ENCODE results near the gene UBR2.

Gene UBR2

DNA sequence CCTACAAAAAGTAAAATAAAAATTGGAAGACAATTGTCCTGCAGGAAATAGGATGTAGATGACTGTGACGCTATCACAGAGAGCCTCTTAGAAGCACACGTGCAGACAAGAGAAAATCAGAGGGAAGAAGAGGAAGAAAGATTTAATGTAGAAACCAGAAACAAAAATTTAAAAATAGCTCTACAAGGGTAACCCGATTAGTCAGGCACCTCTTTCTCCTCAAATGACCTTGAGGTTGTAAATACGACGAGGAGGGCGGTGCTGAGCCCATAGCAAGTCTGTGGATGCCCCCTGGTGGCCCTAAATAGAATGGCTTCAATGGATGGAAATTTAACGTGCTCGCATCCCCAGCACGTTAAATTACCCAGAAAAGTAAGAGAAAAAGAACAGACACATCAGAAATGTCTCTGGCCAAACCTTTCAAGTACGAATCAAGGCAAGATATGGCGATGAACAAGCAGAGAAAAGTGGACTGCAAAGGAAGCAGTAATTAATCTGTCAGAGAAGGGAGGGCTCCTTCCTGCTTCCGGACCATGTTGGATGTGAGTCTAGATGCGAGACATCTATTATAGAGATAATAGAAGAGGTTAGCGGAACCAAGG lies 162.8 kb downstream of the UBR2 start:
- H2BK5ac ChIP-seq (ENCODE audit: low read depth, low read length, poor library complexity, severe bottlenecking): no peak overlapping the region
- WGBS: 30% methylated on average over 13 of the region's 14 CpGs
- H4K91ac ChIP-seq (ENCODE audit: low read length): no peak overlapping the region
- H3K18ac ChIP-seq (ENCODE audit: low read depth in 1 of 2, low read length in 2 of 2): no peak overlapping the region
- peak overlapping the region in 1 of 2 experiments; percentile 66 for H3K4me3 ChIP-seq (ENCODE audit: insufficient read depth in 1 of 2, low read depth in 1 of 2, low read length in 2 of 2)
- H3K9ac ChIP-seq (ENCODE audit: low read length): peak overlapping the region; percentile 90
- no peaks in the 10 kb centered on the region for H3K4me1 ChIP-seq (ENCODE audit: control insufficient read depth, insufficient read depth, low read depth, low read length)
- no peaks in the 10 kb centered on the region for H3K9me3 ChIP-seq (ENCODE audit: control insufficient read depth, low read length)
- no peak overlapping the region for H2AFZ ChIP-seq (ENCODE audit: low read depth, low read length)
- no peak overlapping the region for H2BK15ac ChIP-seq (ENCODE audit: low read depth, poor library complexity, severe bottlenecking)
- peak; percentile 90 for DNase-seq
- H2BK120ac ChIP-seq (ENCODE audit: low read depth, low read length): no peak overlapping the region
- no peak overlapping the region for H3K4me2 ChIP-seq (ENCODE audit: low read length, poor library complexity, severe bottlenecking)
- no peak overlapping the region for H4K8ac ChIP-seq (ENCODE audit: low read length)
- H2BK12ac ChIP-seq (ENCODE audit: low read length in 2 of 2): no peak overlapping the region
- H3K36me3 ChIP-seq (ENCODE audit: control insufficient read depth in 1 of 2, insufficient read depth in 2 of 2, low read depth in 1 of 2, low read length in 2 of 2): no peaks in the 10 kb centered on the region
- H3K79me1 ChIP-seq (replicated peaks; ENCODE audit: low read length, poor library complexity, severe bottlenecking): no peaks in the 10 kb centered on the region
- H3K27ac ChIP-seq (ENCODE audit: low read length, poor library complexity, severe bottlenecking): no peak overlapping the region
- no peak overlapping the region for H2AK5ac ChIP-seq (ENCODE audit: low read length, severe bottlenecking)
- no peak overlapping the region for H3K23ac ChIP-seq (ENCODE audit: low read length in 2 of 2)
- no peak overlapping the region for H3K4ac ChIP-seq (ENCODE audit: low read depth in 1 of 2, low read length in 2 of 2)
- no peaks in the 10 kb centered on the region for H3K27me3 ChIP-seq (ENCODE audit: control insufficient read depth in 1 of 2, insufficient read depth in 1 of 2, low read length in 2 of 2)
- no peak overlapping the region for H3K14ac ChIP-seq (ENCODE audit: low read length in 2 of 2)

DNA sequence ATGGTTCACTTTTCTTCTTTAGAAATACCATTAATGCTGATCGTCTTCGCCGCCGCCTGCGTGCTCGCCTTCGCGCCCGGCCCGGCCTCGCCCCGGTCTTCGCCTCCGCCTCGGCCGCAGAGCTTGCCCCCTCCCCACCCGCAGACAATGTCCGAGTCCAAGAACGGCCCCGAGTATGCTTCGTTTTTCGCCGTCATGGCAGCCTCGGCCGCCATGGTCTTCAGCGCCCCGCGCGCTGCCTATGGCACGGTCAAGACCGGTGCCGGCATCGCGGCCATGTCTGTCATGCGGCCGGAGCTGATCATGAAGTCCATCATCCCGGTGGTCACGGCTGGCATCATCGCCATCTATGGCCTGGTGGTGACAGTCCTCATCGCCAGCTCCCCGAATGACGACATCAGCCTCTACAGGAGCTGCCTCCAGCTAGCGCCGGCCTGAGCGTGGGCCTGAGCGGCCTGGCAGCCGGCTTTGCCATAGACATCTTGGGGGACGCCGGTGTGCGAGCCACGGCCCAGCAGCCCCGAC lies 163.3 kb downstream of the UBR2 start:
- Histone ChIP-seq H2BK12ac (ENCODE audit: low read length in 2 of 2) (peak overlapping the region in 1 of 2 experiments; percentile 22), H4K91ac (ENCODE audit: low read length) (no peak overlapping the region), H3K18ac (ENCODE audit: low read depth in 1 of 2, low read length in 2 of 2) (no peak overlapping the region), H3K4me3 (ENCODE audit: insufficient read depth in 1 of 2, low read depth in 1 of 2, low read length in 2 of 2) (peak overlapping the region in 1 of 2 experiments; percentile 66), H3K27ac (ENCODE audit: low read length, poor library complexity, severe bottlenecking) (no peak overlapping the region), H2BK120ac (ENCODE audit: low read depth, low read length) (no peak overlapping the region), H3K23ac (ENCODE audit: low read length in 2 of 2) (no peak overlapping the region), H2BK15ac (ENCODE audit: low read depth, poor library complexity, severe bottlenecking) (no peak overlapping the region), H3K79me1 (replicated peaks; ENCODE audit: low read length, poor library complexity, severe bottlenecking) (no peaks in the 10 kb centered on the region), H3K4me2 (ENCODE audit: low read length, poor library complexity, severe bottlenecking) (no peak overlapping the region), H2BK5ac (ENCODE audit: low read depth, low read length, poor library complexity, severe bottlenecking) (no peak overlapping the region), H3K27me3 (ENCODE audit: control insufficient read depth in 1 of 2, insufficient read depth in 1 of 2, low read length in 2 of 2) (no peaks in the 10 kb centered on the region), H3K9me3 (ENCODE audit: control insufficient read depth, low read length) (no peaks in the 10 kb centered on the region), H3K4ac (ENCODE audit: low read depth in 1 of 2, low read length in 2 of 2) (no peak overlapping the region), H3K36me3 (ENCODE audit: control insufficient read depth in 1 of 2, insufficient read depth in 2 of 2, low read depth in 1 of 2, low read length in 2 of 2) (no peaks in the 10 kb centered on the region), H3K14ac (ENCODE audit: low read length in 2 of 2) (no peak overlapping the region), H3K9ac (ENCODE audit: low read length) (peak overlapping the region; percentile 90), H2AFZ (ENCODE audit: low read depth, low read length) (no peak overlapping the region), H3K4me1 (ENCODE audit: control insufficient read depth, insufficient read depth, low read depth, low read length) (no peaks in the 10 kb centered on the region), H2AK5ac (ENCODE audit: low read length, severe bottlenecking) (no peak overlapping the region), H4K8ac (ENCODE audit: low read length) (no peak overlapping the region)
- DNase-seq: no peak
- WGBS: 96% methylated on average over 52 of the region's 52 CpGs

DNA sequence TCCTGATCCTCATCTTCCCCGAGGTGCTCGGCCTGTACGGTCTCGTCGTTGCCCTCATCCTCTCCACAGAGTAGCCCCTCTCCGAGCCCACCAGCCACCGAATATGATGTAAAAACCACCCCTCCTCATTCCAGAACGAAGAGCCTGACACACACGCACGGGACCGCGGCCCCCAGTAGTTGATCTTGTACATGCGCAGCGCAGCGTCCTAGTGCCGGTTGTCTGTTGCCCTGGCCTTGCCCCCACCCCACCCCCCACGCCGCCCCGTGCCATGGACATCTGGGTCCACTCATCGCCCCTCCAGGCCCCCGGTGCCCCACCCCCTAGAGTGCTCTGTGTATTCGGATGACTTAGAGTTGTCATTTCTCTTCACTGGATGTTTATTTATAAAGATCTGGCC lies 163.8 kb downstream of the UBR2 start:
- H4K8ac ChIP-seq (ENCODE audit: low read length): no peak overlapping the region
- no peak overlapping the region for H3K18ac ChIP-seq (ENCODE audit: low read depth in 1 of 2, low read length in 2 of 2)
- no peaks in the 10 kb centered on the region for H3K4me1 ChIP-seq (ENCODE audit: control insufficient read depth, insufficient read depth, low read depth, low read length)
- no peak overlapping the region for H3K23ac ChIP-seq (ENCODE audit: low read length in 2 of 2)
- no peak overlapping the region for H3K4me2 ChIP-seq (ENCODE audit: low read length, poor library complexity, severe bottlenecking)
- no peaks in the 10 kb centered on the region for H3K36me3 ChIP-seq (ENCODE audit: control insufficient read depth in 1 of 2, insufficient read depth in 2 of 2, low read depth in 1 of 2, low read length in 2 of 2)
- H2AFZ ChIP-seq (ENCODE audit: low read depth, low read length): no peak overlapping the region
- H3K9me3 ChIP-seq (ENCODE audit: control insufficient read depth, low read length): no peaks in the 10 kb centered on the region
- H2BK120ac ChIP-seq (ENCODE audit: low read depth, low read length): no peak overlapping the region
- H2BK15ac ChIP-seq (ENCODE audit: low read depth, poor library complexity, severe bottlenecking): peak overlapping the region; percentile 55
- peak overlapping the region; percentile 90 for H3K9ac ChIP-seq (ENCODE audit: low read length)
- H4K91ac ChIP-seq (ENCODE audit: low read length): no peak overlapping the region
- H2BK5ac ChIP-seq (ENCODE audit: low read depth, low read length, poor library complexity, severe bottlenecking): no peak overlapping the region
- no peaks in the 10 kb centered on the region for H3K79me1 ChIP-seq (replicated peaks; ENCODE audit: low read length, poor library complexity, severe bottlenecking)
- H3K14ac ChIP-seq (ENCODE audit: low read length in 2 of 2): no peak overlapping the region
- H3K4me3 ChIP-seq (ENCODE audit: insufficient read depth in 1 of 2, low read depth in 1 of 2, low read length in 2 of 2): peak overlapping the region in 1 of 2 experiments; percentile 66
- no peak for DNase-seq
- no peak overlapping the region for H3K27ac ChIP-seq (ENCODE audit: low read length, poor library complexity, severe bottlenecking)
- H2BK12ac ChIP-seq (ENCODE audit: low read length in 2 of 2): no peak overlapping the region
- WGBS: 94% methylated on average over 19 of the region's 22 CpGs
- H3K4ac ChIP-seq (ENCODE audit: low read depth in 1 of 2, low read length in 2 of 2): no peak overlapping the region
- H3K27me3 ChIP-seq (ENCODE audit: control insufficient read depth in 1 of 2, insufficient read depth in 1 of 2, low read length in 2 of 2): no peaks in the 10 kb centered on the region
- no peak overlapping the region for H2AK5ac ChIP-seq (ENCODE audit: low read length, severe bottlenecking)

DNA sequence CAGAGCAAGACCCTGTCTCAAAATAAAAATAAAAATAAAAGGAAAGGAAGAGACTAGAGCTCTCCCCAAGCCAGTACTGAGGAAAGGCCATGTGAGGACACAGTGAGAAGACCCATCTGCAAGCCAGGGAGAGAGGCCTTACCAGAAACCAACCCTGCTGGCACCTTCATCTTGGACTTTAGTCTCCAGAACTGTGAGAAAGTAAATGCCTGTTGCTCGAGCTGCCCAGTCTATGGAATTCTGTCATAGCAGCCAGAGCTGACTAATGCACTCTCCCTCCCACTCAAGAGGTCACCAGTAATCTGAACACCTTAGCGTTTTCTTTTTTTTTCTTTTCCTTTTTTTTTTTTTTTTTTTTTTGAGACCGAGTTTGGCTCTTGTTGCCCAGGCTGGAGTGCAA lies 165.9 kb downstream of the UBR2 start:
- DNase-seq: no peak
- no peaks in the 10 kb centered on the region for H3K4me1 ChIP-seq (ENCODE audit: control insufficient read depth, insufficient read depth, low read depth, low read length)
- no peak overlapping the region for H3K27ac ChIP-seq (ENCODE audit: low read length, poor library complexity, severe bottlenecking)
- H2BK120ac ChIP-seq (ENCODE audit: low read depth, low read length): no peak overlapping the region
- H3K79me1 ChIP-seq (replicated peaks; ENCODE audit: low read length, poor library complexity, severe bottlenecking): no peaks in the 10 kb centered on the region
- no peak overlapping the region for H3K9ac ChIP-seq (ENCODE audit: low read length)
- no peak overlapping the region for H3K23ac ChIP-seq (ENCODE audit: low read length in 2 of 2)
- H3K4me2 ChIP-seq (ENCODE audit: low read length, poor library complexity, severe bottlenecking): no peak overlapping the region
- H2BK15ac ChIP-seq (ENCODE audit: low read depth, poor library complexity, severe bottlenecking): no peak overlapping the region
- H3K14ac ChIP-seq (ENCODE audit: low read length in 2 of 2): no peak overlapping the region
- no peak overlapping the region for H3K4ac ChIP-seq (ENCODE audit: low read depth in 1 of 2, low read length in 2 of 2)
- no peak overlapping the region for H3K18ac ChIP-seq (ENCODE audit: low read depth in 1 of 2, low read length in 2 of 2)
- WGBS: 59% methylated on average over 3 of the region's 3 CpGs
- no peak overlapping the region for H2BK12ac ChIP-seq (ENCODE audit: low read length in 2 of 2)
- H4K91ac ChIP-seq (ENCODE audit: low read length): no peak overlapping the region
- no peaks in the 10 kb centered on the region for H3K9me3 ChIP-seq (ENCODE audit: control insufficient read depth, low read length)
- no peak overlapping the region for H2AFZ ChIP-seq (ENCODE audit: low read depth, low read length)
- no peak overlapping the region for H2AK5ac ChIP-seq (ENCODE audit: low read length, severe bottlenecking)
- no peak overlapping the region for H2BK5ac ChIP-seq (ENCODE audit: low read depth, low read length, poor library complexity, severe bottlenecking)
- H4K8ac ChIP-seq (ENCODE audit: low read length): no peak overlapping the region
- H3K27me3 ChIP-seq (ENCODE audit: control insufficient read depth in 1 of 2, insufficient read depth in 1 of 2, low read length in 2 of 2): no peaks in the 10 kb centered on the region
- H3K4me3 ChIP-seq (ENCODE audit: insufficient read depth in 1 of 2, low read depth in 1 of 2, low read length in 2 of 2): no peak overlapping the region
- H3K36me3 ChIP-seq (ENCODE audit: control insufficient read depth in 1 of 2, insufficient read depth in 2 of 2, low read depth in 1 of 2, low read length in 2 of 2): no peaks in the 10 kb centered on the region

Data from mesenchymal stem cell (in vitro differentiated cells and primary cell).